ENCODE data around the gene PRSS2. TPM values are rescaled to one million over a fixed set of nuclear protein-coding genes. Genes with fewer than 3 reads are reported as not detected.

PRSS2 gene
- total RNA-seq: not detected in 2 replicates

GRCh38 chr7:142770661-142771352 lies at the start of gene PRSS2:
Gene PRSS2, plus strand, starts transcription at chr7:142770970. Its CDS starts 13 bp downstream, at chr7:142770983.

GRCh38 chr7:142749218-142749993 lies 21.4 kb upstream of the PRSS2 start, which contains the start of gene PRSS1:
Gene PRSS1, plus strand, starts transcription at chr7:142749472. Its CDS starts 13 bp downstream, at chr7:142749485.

Small RNAs within 50 kb of the gene (small RNA-seq; reads per million reads assigned to genes)
- gene TRBD1: not detected
- not detected for gene TRBJ1-1
- gene TRBJ1-2: not detected
- not detected for gene TRBJ1-3
- not detected for gene TRBJ1-4
- not detected for gene TRBJ1-5
- gene TRBJ1-6: not detected
- not detected for gene TRBJ2-1
- gene TRBJ2-2: not detected
- gene TRBJ2-2P: not detected
- gene TRBJ2-3: not detected
- not detected for gene TRBJ2-4
- gene TRBJ2-5: not detected
- not detected for gene TRBJ2-6
- gene TRBJ2-7: not detected

Other genes starting within 250 kb of the PRSS2 start
- not detected in 2 replicates for gene PRSS1, start 21.5 kb upstream of the PRSS2 start, total RNA-seq
- 3.1 and 12.1 TPM in 2 replicates for gene EPHB6, start 84.1 kb downstream of the PRSS2 start, total RNA-seq
- gene TRPV6, start 114.8 kb downstream of the PRSS2 start, total RNA-seq: not detected in 2 replicates
- not detected in 2 replicates for gene TRPV5, start 162.8 kb downstream of the PRSS2 start, total RNA-seq
- gene LLCFC1, start 168.5 kb downstream of the PRSS2 start, total RNA-seq: not detected in 2 replicates
- gene KEL, start 191.4 kb downstream of the PRSS2 start, total RNA-seq: not detected in 2 replicates

All from subcutaneous preadipocyte (primary cell).